Stimulated activated CD4-positive, alpha-beta T cell treated with anti-CD3 and anti-CD28 coated beads, Interleukin-4, amount 100 ng/mL, for 1 hour (primary cell): ENCODE results near the gene MELK.

Experiments used
- DNase-seq: peaks from one replicate; pipeline ENCODE4 v3.0.0-alpha.2; 2020

Gene MELK

DNA sequence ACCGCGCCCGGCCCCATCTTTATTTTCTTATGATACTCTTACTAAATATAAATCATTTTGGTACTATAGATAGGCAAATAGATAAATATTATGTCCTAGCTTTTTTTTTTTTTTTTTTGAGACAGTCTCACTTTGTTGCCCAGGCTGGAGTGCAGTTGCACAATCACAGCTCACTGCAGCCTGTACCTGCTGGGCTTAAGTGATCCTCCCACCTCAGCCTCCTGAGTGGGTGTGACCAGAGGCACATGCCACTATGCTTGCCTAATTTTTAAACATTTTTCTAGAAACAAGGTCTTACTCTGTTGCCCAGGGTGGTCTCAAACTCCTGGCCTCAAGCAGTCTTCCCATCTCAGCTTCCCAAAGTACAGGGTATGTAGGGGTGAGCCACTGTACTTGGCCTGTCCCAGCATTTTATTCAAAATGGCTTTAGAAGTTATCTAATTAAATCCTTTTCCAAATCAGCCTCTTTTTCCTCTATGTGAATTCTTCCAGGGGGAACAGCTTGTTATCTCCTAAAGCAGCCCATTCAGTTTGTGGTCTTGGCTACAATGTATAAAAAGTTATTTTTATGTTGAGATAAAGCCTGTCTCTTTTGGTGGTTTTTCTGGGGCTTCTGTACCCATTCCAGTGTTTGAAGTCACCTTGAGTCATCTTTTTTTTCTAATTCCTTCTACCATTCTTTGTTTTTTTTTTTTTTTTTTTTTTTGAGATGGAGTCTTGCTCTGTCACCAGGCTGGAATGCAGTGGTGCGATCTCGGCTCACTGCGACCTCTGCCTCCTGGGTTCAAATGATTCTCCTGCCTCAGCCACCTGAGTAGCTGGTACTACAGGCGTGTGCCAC, 12.1 kb downstream of the MELK start:
- DNase-seq, result no peak

DNA sequence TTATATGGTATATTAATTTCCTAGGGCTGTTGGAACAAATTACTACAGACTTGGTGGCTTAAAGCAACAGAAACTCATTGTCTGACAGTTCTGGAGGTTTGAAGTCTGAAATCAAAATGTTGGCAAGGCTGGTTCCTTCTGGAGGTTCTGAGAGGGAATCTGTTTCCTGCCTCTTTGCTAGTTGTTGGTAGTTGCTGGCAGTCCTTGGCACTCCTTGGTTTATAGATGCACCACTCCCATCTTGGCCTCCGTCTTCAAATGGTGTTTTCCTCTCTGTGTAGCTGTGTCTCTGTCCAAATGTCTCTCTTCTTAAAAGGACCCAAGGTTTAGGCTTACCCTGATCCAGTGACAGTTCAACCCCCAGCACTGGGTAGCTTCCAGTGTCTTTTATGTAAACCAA, 17.5 kb downstream of the MELK start:
- DNase-seq, result no peak

DNA sequence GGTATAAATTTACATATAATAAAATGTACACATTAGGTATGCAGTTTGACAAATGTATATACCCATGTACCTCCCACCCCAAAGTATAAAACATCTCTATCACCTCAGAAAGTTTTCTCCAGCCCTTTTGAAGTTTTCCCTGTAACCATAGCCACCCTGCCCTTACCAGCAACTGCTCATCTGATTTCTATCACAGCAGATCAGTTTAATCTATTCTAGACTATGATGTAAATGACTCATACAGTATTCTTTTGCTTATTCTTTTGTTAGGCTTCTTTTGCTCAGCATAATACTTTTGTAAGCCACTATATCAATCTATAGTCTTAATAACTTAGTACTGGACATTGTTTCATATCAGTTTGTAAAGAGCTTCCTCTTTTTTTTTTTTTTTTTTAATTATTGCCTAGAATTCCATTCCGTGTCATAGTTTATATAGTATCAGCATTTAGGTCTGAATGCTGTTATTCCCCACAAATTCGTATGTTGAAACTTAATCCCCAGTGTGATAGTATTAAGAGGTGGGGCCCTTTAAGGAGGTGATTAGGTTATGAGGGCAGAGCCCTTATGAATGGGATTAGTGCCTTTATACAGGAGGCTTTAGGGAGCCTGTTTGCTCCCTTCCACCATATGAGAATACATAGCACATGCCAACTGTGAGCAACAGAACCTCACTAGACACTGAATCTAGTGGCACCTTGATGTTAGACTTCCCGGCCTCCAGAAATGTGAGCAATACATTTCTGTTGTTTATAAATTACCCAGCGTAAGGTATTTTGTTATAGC, 20.3 kb downstream of the MELK start:
- no peak for DNase-seq

DNA sequence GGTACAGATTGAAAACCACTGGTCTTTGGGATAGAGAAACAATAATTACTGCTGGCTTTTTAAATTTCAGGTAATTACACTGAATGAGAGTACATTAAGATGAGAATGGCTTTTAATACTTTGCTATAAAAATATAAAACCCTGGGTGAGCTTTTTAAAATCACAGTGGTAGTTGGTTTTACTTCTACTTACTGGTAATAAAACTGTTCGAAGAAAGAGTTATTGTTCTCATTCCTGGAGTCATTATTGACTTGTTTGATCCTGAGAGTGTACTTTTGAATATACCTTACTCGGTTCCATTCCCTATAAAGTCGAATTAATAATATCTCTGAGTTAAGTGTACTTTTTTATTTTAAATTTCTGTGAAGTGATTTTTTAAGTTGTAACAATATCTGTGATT, 21.5 kb downstream of the MELK start:
- DNase-seq, result no peak

DNA sequence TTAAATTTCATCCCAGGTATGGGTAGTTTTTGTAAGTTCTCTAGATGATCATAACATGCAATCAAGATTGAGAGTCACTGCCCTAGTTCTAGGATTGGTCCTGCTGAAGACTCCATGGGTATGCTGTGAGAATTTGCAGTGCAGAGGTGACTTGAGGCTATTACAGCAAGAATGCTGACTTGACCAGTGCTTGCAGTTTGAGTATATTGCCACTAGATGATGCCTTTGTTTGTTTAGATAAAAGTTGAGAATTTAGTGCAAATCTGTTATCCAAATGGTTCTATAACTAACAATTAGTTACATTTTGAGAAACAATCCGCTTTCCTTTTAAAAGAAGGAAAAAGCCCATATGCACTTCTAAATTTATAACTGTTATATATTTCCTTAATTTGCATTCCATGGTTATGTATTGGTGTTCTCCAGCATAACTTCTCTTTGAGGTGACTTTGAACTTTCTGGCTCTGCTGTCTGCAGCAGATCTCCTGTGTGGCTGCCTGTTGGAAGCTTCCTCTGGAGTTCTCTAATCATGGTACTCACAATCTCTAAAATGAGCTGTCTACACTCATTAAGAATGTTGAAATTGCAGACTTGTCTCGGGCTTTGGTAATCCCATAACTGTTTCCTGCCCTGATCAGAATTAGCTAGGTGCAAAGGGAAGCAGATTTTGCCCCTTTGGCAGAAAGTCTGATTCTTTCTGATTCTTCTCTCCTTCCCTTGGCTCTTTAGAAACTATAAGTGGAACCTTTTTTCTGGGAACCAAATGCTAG, 24.9 kb downstream of the MELK start:
- DNase-seq, result no peak

DNA sequence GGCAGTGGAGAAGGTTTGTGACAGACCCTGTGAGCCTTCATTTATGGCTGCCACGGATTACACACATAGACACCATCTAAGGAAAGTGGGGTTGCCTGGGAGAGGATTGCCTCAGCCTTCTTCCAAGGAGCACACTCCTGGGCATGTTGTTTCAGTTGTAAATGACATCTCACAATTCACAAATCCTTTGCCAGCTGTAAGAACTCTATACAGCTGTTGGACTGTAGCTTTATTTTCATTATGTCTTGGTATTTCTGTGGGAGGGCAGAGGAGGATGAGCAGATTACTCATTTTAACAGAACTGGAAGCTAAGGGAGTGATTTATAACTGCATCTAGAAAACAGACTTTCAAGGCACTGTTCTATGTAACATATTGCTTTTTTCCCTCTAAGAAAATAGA, 25.6 kb downstream of the MELK start:
- DNase-seq, result no peak

DNA sequence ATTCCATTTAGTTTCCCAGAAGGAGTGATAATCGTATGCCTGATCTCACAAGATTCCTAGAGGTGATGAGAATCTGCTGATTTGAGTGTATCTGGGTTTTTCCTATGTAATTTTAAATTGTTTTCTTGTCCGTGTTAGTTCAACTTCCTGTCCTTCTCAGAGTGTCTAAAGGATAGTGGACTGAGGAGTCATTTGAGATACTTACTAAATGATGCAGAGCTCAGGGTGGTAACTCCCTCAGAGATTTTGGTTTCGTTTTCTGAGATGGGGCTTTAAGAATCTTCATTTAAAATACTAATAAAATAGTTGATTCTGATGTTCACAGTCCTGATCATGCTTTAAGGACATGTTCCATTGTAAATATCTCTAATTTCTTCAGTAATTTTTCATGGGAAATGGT, 30.3 kb downstream of the MELK start:
- no peak for DNase-seq

DNA sequence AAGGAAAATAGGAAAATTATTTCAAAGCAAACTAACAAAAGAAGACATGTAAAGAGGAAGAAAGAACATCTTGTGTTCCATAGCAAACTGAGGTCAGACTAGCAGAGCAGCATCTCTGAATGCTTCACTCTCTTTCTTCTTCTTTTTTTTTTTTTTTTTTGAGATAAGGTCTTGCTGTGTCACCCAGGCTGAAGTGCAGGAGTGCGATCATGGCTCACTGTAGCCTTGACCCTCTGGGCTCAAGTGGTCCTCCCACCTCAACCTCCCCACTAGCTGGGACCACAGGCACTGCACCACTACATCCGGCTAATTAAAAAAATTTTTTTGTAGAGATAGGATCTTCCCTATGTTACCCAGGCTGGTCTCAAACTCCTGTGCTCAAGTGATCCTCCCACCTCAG, 36.6 kb downstream of the MELK start:
- no peak for DNase-seq

DNA sequence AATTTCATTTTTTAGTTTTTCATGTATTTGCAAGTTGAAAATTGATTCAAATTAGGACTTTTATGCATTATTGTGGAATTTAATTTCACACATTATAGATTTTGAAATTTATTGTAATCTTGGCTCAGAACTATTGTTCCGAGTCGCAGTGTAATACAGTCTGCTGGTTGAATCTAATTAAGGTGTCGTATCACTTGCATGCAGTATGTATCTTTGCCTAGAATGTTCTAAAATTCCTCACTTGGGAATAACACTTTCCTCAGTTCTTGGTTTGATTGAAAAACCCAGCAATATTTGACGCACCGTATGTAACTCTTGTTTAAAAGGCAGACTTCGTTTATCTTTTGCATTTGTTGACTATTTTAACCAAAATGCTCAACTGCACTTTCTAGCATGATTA, 49.4 kb downstream of the MELK start:
- DNase-seq, result no peak

DNA sequence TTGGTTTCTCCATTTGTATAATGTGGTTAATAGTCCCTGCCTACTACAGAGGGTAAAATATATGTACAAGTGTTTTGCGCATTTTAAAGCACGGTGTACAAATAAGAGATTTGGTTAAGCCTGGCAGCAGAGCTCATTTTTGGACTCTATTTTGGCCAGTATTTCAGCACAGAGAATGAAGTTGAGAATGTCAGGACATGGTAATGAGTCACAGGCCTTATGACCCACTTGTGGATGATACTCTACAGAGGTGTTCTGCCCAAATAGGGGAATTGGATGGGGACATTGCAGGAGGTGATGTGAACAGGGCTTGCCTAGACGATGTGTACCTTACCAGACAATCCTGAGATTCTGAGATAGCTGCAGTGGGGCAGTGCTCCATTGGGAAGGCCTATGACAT, 50.6 kb downstream of the MELK start:
- DNase-seq, result no peak

DNA sequence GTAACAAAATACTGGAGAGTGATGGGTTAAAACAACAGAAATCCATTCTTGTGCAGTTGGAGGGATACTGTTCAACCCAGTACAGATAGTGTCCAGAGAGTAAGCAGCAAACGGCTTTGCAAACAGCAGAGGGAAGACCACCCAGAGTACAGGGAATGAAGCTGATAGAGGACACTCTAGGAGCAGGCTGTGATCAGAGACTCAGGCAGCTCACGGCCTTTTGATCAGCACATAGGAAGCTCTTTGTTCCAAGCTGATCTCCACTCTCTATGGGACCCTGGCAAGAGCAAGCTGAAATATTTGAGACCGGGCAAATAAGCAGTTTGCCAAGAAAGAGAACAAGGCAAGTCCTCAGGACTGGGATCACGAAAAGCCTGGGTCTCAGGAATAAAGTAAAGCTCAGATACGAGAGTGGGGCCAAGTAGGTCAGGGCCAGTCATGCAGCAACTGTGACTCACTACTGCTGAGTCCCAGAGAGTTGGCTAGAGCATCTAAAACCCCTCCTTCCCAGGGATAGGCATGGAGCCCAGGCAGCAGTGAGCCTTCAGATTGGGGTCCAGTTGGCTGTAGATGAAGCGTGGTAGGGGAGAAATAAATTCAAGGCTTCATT, 52.4 kb downstream of the MELK start:
- no peak for DNase-seq

DNA sequence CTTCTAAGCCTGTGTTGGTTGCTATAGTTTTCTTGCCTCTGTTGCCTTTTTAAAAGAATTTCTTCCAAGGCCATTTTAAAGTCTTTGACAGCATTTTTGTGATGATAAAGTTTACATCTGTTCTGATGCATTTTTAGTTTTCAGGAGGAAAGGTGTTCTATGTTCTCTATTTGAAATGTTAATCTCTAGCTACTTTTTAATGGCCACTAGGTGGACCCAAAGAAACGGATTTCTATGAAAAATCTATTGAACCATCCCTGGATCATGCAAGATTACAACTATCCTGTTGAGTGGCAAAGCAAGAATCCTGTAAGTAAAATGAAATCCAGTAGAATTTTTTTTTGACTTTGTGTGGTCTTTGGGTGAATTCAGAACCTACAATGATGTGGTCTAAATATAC, 60.2 kb downstream of the MELK start:
- DNase-seq, result no peak

DNA sequence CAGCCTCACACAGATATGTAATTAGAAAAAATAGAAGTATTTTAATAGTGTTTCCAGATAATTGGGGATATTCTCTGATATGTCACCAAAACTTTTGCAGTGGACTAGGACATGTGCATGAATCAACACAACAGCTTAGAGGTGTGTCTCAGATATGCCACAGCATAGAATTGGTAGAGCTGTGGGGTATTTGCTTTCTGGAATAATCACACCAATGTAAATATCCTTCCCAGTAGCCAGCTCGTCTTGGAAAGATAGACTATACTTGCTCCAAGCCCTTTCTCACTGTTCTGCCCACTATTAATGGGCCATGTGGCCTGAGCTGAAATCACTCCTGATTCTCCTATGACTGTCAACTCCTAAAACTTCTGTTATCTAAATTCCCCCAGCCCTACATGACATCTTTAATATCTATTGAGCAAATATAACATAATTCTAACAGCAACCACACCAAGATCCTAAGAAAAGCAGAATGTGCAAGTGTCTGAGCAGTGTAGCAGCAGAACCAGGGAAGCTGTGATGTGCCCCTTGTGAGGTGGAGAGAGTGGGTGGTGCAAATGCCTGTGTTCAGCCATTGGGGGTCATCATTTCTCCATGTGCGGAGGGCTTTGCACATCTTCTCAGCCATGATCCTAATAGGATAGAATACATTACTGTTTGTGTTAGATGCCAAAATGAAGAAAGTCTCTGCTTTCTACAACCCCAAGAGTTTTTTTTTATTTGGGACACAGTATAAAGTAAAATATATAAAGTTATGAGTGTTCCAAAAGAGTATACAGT, 65.0 kb downstream of the MELK start:
- no peak for DNase-seq

DNA sequence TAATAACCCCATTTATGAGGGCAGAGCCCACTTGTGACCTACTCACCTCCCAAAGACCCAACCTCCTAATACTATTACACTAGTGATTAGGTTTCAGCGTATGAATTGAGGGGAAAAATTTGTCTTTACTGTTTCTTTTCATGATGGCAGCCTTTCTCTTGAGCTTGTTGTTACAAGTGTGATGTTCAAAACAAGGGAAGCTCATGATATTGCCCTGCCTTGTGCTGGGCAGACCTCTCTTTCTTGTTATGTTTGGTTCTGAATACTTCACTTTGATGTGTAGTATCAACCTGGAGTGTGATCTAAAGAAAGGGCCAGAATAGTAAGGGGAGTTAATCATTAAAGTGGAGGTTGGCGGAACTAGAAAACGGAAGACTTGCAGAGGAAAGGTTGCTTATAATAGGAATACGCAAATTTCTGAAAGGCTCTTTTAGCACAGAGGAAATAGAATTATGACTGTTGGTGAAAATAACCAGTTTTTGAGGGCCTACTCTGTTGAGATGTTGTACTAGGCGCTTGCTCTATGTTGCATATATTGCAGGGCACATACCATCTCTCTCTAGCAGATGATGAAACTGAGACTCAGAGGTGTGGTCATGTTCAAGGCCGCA, 68.2 kb downstream of the MELK start:
- DNase-seq, result no peak

DNA sequence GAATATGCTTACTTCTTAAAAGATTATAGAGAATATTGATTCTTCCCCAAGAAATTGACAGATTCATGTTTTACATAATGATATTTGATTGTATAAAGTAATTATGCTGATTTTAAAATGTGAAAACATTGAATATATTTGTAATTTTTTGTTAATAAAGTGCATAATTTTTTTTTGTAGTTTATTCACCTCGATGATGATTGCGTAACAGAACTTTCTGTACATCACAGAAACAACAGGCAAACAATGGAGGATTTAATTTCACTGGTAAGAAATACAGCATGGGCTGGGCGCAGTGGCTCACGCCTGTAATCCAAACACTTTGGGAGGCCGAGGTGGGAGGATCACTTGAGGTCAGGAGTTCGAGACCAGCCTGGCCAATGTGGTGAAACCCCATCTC, 70.1 kb downstream of the MELK start:
- no peak for DNase-seq

DNA sequence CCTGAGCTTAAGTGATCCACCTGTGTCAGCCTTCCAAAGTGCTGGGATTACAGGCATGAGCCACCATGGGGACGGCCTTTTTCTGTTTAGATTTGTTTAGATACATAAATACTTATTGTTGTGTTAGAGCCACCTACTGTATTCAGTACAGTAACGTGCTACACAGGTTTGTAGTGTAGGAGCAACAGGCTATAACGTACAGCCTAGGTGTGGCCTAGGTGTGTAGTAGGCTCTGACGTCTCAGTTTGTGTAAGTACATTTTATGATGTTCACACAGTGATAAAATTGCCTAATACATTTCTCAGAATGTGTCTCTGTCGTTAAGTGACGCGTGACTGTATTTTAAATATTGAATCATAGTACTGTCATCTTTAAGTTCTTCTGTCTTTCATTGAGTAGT, 84.1 kb downstream of the MELK start:
- DNase-seq, result no peak

DNA sequence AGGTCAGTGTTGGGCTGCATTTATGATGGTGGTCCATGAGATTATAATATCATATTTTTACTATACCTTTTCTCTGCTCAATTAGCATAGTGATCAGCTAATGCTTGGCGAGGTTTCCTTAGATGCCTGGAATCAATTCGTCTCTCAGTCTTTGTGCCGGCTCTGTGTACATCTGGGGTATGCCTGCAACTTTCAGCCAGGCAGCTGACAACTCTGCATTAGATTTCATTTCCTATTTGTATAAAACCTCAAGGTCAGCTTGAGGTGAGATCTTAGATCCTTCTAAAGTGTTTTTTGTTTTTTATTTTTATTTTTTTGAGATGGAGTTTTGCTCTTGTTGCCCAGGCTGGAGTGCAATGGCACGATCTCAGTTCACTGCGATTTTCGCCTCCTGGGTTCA, 86.8 kb downstream of the MELK start:
- no peak for DNase-seq

DNA sequence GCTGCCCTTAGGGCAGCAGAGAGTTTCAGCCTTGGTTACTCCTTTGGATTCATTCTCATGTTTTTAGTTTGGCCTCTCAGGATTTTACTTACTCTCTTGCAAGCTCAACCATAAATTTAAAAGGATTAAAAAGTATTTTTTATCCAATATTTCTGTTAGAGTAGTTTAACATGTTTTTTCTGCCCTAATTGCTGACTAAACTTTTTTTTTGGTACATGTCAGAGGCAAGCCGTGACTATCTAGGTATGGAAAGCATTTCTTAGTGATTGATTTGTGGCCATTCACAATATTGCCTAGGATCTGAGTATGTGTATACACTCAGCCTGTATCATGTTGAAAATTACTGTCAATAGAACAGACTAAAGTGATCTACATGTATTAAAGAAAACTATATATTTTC, 92.1 kb downstream of the MELK start:
- no peak for DNase-seq

DNA sequence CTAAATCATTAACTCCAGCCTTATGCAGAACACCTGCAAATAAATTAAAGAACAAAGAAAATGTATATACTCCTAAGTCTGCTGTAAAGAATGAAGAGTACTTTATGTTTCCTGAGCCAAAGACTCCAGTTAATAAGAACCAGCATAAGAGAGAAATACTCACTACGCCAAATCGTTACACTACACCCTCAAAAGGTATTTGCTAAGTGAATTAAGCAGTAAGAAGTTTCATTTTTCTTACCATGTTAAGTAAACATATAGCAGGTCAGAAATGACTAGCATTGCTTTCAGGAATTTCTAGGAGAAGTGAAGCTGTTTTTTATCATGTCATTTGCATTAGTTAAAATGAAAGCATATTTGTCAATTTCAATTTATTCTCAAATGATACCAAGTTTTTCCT, 92.7 kb downstream of the MELK start:
- no peak for DNase-seq

DNA sequence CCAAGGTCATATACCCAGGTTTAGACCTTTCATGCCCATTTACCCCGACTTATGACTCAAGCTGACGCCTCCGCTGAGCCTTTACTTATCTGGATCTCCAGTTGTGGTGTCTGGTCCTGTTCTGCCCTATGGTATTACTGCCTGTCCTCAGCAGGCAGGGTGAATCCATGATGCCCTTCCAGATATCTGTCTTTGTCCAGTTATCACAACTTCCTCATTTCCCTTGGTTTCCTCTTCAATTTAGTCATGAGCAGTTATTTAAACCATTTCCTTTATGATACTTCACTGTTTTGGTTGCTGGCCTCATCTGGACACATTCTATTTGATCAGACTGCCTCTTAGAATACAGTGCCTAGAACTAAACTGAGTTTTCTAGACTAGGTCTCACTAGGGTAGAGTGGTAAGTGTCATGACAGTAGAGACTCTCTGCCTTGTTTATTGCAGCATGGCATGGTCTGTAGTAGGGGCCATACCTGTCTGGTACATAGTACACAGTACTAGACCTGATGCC, 93.3 kb downstream of the MELK start:
- DNase-seq, result no peak

DNA sequence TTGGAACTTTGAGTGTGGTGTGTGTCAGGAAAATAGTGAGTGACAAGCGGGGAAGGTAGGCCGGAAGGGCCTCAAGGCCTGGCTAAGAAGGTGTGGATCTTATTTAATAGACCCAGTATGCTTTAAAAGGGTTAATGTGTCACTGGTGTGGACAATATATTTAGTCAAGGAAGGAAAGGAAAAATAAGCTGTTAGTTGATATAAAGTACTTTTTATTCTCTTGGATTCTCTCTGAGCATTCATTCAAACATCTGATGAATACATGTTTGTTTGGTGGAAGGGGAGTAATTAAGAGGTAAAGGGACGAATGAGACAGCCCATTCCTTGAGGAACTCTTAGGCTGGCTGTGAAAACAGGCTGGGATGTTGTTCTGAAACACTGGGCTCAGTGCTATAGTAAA, 98.9 kb downstream of the MELK start:
- no peak for DNase-seq

DNA sequence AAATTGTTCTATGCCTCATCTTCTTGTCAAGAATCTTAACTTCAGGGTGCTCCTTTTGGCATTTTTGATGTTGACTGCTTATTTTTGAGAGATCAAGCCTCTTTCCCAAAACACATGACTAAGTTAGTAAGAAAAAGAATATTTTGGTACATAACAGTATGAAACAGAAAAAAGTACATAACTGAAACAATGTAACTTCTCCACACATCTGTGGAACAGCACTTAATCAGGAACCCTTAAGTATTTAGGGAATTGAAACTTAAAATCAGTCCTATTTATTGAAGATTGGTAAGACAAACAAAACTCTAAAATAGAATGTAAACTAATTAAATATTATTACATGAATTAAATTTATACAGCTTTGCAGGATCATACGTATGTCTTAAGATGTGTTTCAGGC, 103.4 kb downstream of the MELK start:
- no peak for DNase-seq
